K562 (cell line): ENCODE data around the gene LAMTOR4. TPM values are rescaled to one million over a fixed set of nuclear protein-coding genes. Genes with fewer than 3 reads are reported as not detected.

Source experiments
- ARID4B ChIP-seq: sonication (generic); formaldehyde crosslinking; IDR thresholded peaks from 2 replicates; pipeline ENCODE4 v1.8.0; 2022; ENCODE audit warnings: mild to moderate bottlenecking, missing genetic modification reagents
- CHD2 ChIP-seq: IDR thresholded peaks from 2 replicates; pipeline ENCODE4 v1.6.1; 2011; ENCODE audit warnings: low read depth, low read length
- CUX1 ChIP-seq: fragments of 200-800 bp; sonication (Bioruptor generic); IDR thresholded peaks from 2 replicates; pipeline ENCODE4 v1.6.1; 2016; ENCODE audit warnings: missing genetic modification characterization, missing compliant biosample characterization
- FOS ChIP-seq: IDR thresholded peaks from 3 replicates; pipeline ENCODE4 v1.6.1; 2011; ENCODE audit not compliant: insufficient read length; ENCODE audit errors: extremely low read depth
- L3MBTL2 ChIP-seq: fragments of 450-650 bp; IDR thresholded peaks from 2 replicates; pipeline ENCODE4 v1.6.1; 2016; ENCODE audit warnings: mild to moderate bottlenecking, moderate library complexity
- MEF2A ChIP-seq: IDR thresholded peaks from 2 replicates; pipeline ENCODE4 v1.6.1; 2011; ENCODE audit warnings: low read depth, mild to moderate bottlenecking, low read length, moderate library complexity; ENCODE audit not compliant: control insufficient read depth
- NRF1 ChIP-seq, 2 experiments: fragments of 450-650 bp; IDR thresholded peaks in 1 of 2; conservative IDR thresholded peaks in 1 of 2; 2 replicates each; pipeline ENCODE4 v1.6.1; 2014; ENCODE audit warnings: mild to moderate bottlenecking in 2 of 2
- POLR2H ChIP-seq: IDR thresholded peaks from 2 replicates; pipeline ENCODE4 v1.6.1; 2016; ENCODE audit warnings: missing genetic modification characterization, low read depth, mild to moderate bottlenecking, control low read depth, missing compliant biosample characterization, moderate library complexity
- PREB ChIP-seq: sonication (generic); formaldehyde crosslinking; IDR thresholded peaks from 2 replicates; pipeline ENCODE4 v1.8.1; 2023; ENCODE audit warnings: mild to moderate bottlenecking, missing genetic modification reagents
- SIN3B ChIP-seq: fragments of 450-650 bp; IDR thresholded peaks from 2 replicates; pipeline ENCODE4 v1.6.1; 2017; ENCODE audit warnings: low read depth, mild to moderate bottlenecking, moderate library complexity
- THRB ChIP-seq: fragments of 450-650 bp; formaldehyde crosslinking; conservative IDR thresholded peaks from 2 replicates; pipeline ENCODE4 v1.4.0; 2022; ENCODE audit warnings: mild to moderate bottlenecking, missing genetic modification characterization
- ZNF165 ChIP-seq: fragments of 250-450 bp; sonication (Bioruptor Pico); IDR thresholded peaks from 2 replicates; pipeline ENCODE4 v1.4.0; 2020; ENCODE audit warnings: borderline replicate concordance
- ZNF347 ChIP-seq: fragments of 450-650 bp; formaldehyde crosslinking; IDR thresholded peaks from 2 replicates; pipeline ENCODE4 v1.4.0; 2020; ENCODE audit warnings: low read depth, mild to moderate bottlenecking, moderate library complexity
- ZNF445 ChIP-seq: fragments of 250-450 bp; sonication (Bioruptor Pico); IDR thresholded peaks from 2 replicates; pipeline ENCODE4 v1.4.0; 2020; ENCODE audit warnings: low read depth, mild to moderate bottlenecking, moderate library complexity
- ZNF785 ChIP-seq: fragments of 250-450 bp; sonication (Bioruptor Pico); IDR thresholded peaks from 2 replicates; pipeline ENCODE4 v1.4.0; 2020; ENCODE audit warnings: mild to moderate bottlenecking
- polyA plus RNA-seq, 8 experiments: library from polyadenylated mRNA; depleted of rRNA in 4 of 8; stranded (reverse) in 5 of 8; unstranded in 3 of 8; fragments of >200 nt; fragmentation: Nextera tagmentation in 2 of 8; fragmentation: Illumina TruSeq in 1 of 8; extraction: Ambion mirVana in 2 of 8; extraction: Trizol in 1 of 8; gene quantifications; 2 replicates each; pipeline versions ENCODE4 v1.2.1 to v1.2.3, GENCODE V29; 2011 to 2014; ENCODE audit warnings: inconsistent platforms in 1 of 8, missing spikeins in 1 of 8
- total RNA-seq, 7 experiments: library from RNA; depleted of rRNA in 6 of 7; stranded (reverse); fragments of >200 nt in 6 of 7; fragmentation: Illumina TruSeq in 2 of 7; extraction: Trizol in 2 of 7; gene quantifications; 2 replicates each; pipeline versions ENCODE4 v1.2.1 to v1.2.3, GENCODE V29; 2011 to 2021; ENCODE audit warnings: low replicate concordance in 1 of 7

The LAMTOR4 gene
- total and polyA plus RNA-seq, 9 of the 15 experiments (the other 6 are each of a cell fraction or from before 2014, with no cell fraction given) = 79.6 to 314 (median 195) TPM

GRCh38 chr7:100159099-100159623, 10.4 kb downstream of the LAMTOR4 start (continued):
- TF ChIP-seq ZNF165 (CRISPR knock-in tag) (no peak), THRB (CRISPR knock-in tag) (no peak), CUX1 (CRISPR knock-in tag) (no peak), POLR2H (tag) (peak; percentile 79; the same call in 1 of the 2 replicates), ARID4B (CRISPR knock-in tag) (no peak), MEF2A (no peak), CHD2 (no peak), ZNF445 (no peak), NRF1 (conservative IDR thresholded peaks at IDR 0.05 in 1 of 2, IDR thresholded peaks at IDR 0.05 in 1 of 2) (no peak), PREB (no peak), ZNF785 (CRISPR knock-in tag) (no peak), L3MBTL2 (no peak), SIN3B (no peak), ZNF347 (CRISPR knock-in tag) (no peak), FOS (no peak)
